NCI-H345 treated with DMSO at 0.1 percent for 48 hours (cell line): ENCODE data around the gene PCDH19.

Experiments used
- DNase-seq: peaks from one replicate; lab custom pipeline; 2025; ENCODE audit not compliant: unreplicated experiment; lab: John Stamatoyannopoulos, UW

The PCDH19 gene

GRCh38 chrX:100299559-100299958 is 110.5 kb downstream of the PCDH19 start:
- no peak for DNase-seq

- no peak for DNase-seq
These were observed 112.3 kb downstream of the PCDH19 start for GRCh38 chrX:100297728-100298127.

GRCh38 chrX:100296183-100296753 is 113.8 kb downstream of the PCDH19 start:
- DNase-seq: no peak

- DNase-seq: no peak
These were observed 115.1 kb downstream of the PCDH19 start for GRCh38 chrX:100294965-100295364.

DNA sequence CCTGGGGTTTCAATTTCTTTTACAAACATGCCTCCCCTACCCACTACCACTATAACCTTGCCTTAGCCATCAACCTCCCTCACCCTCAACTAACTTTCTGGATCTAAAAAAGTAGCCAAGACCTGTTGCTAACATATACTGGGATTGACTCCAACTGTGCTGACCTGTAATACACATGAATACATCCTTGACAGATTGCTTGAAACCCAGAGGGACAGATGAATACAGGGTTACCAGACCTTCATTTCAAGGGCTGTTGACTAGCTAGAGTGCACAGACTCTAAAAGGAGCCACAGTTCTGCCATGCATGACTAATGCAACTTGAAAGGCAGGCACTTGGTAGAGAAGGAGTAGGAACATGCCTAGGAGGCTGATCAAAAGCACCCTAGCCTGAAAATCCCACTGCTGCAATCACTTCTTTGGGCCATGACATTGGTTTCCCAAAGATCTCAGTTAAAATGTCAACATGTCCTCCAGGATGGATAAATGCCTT is 121.0 kb downstream of the PCDH19 start:
- DNase-seq: no peak

DNA sequence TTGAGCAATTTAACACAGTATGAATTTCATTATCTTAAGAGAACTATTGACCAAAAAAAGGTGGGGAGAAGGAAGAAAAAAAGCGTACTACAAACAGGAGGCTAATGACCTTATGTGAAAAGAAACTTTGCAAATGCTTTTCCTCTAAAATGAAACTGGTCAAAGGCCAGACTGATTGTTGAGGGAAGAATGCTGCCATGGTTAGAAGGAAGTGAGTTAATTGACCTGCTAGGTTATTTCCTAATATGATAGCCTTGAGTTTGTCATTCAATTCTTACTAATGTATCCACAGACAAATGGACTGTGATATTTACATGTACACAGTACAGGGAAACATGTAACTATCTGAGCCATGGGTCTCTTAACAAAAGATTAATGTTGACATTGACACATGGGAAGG is 132.8 kb downstream of the PCDH19 start:
- no peak for DNase-seq

DNA sequence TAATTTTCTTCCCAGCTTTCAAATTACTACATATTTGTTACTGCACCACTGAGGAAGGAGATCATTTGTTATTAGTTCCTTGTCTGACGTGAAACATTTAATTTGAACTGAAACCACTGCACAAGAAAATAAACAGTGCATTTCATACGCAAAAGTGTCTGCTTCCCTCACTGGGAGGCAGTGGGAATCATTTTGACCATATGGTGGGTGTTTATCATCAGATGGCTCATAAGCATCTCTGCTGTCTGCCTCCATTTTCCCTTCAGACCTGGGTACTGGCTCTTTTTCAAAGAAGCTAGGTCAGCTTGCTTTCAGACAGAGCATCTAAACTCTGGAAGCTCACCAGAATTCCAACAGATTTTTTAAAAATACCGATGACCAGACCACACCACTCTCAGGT is 135.2 kb downstream of the PCDH19 start:
- no peak for DNase-seq

DNA sequence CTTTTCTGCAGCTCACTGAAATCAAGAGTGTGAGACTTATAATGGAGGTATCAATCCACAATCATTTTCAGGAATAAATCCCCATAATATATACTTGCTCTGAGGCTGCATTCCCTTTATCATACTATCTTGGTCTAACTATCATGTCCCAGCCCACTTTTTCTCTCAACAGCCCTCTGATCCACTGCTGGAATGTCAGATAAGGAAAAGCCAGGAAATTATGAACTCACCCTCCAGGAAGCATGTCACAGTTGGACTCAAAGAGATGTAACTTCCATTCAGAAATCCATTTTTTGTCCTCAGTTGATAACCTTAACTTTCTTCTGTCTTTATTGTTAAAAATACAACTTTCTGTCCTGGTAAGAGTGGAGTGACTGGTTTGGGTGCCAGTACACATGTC is 144.9 kb downstream of the PCDH19 start:
- no peak for DNase-seq

DNA sequence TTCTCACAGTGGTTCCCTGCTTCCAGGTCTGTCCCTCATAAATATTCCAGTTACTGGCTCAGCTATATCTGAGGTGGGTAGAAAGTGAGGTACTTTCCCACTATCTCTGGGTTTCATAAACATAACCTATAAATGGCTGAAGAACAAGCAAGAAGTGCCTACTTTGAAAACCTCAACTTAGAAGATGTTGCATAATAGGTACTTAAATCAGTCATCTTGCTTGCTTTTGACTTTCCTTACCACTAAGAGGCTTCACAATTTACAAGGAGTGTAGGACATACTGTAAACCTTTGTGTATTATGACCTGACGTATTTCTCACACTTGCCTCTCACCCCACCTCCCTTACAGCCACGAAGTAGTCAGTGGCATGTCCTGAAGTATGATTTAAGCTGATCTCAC is 145.9 kb downstream of the PCDH19 start:
- no peak for DNase-seq

DNA sequence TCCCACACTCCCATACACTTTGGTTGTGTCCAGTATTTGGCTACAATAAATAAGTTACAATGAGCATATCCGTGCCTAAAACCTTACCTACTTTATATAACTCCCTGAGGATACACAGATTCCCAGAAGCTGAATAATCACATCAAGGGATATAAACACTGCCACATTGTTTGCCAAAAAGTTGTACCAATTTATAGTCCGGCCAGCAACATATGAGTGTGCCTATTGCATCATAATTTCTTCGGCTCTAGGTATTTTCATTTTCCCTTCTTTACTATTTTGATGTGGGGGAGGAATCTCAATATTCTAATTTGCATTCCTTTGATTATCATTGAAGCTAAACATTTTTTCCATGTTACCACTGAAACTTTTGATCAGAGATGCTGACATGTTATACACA is 146.4 kb downstream of the PCDH19 start:
- no peak for DNase-seq

DNA sequence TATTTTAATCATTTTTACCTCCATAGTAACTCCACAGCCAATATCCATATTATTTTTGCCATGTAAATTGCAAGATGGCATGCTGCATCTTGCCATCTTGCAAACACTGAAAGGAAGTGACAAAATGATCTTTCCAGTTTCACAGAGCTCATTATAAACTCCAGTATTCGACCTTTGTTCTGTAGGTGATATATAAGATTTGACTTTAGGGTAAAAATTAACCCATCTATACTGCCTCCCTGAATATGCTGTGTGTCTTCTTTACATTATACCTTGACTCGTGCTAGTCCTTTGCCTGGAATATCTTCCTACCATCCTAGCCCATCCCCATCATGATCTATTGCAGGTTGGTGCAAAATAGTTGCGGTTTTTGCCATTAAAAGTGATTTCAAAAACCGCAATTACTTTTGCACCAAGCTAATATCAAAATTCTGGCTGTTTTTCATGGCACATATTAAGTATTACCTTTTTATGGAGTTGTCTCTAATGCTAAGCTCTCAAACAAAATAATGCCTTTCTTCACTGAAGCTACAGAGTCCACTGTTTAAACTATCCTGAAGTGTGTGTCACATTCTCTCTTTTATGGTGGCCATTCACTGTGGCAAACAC is 161.1 kb downstream of the PCDH19 start:
- no peak for DNase-seq

GRCh38 chrX:100247826-100248225 is 162.2 kb downstream of the PCDH19 start:
- DNase-seq: no peak

DNA sequence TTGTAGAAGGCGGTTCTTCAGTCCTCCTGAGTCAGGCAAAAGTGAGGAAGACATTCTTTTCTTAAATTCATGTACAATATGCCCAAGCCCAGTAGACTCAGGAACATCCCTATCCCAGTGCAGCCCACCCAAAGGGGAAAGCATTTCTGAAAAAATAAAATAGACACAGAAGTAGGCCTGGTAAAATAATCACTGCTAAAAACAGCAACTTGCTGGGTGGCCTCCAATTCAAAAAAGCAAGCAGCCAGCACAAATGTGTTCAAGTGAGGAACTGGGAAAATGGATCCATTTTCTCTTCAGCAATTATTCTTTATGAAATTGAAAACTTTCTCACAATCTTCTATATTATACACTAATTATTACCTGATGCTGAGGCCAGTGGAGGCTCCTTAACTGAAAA is 165.4 kb downstream of the PCDH19 start:
- no peak for DNase-seq
